Fibroblast of lung (primary cell): ENCODE measurements around the gene PPP1R12C. TPM values are rescaled to one million over a fixed set of nuclear protein-coding genes. Genes with fewer than 3 reads are reported as not detected.

ENCODE experiments used
- DNase-seq, 2 donors: peaks; one replicate each; pipeline versions ENCODE4 v3.0.0 to v3.0.0-alpha.2; 2010; ENCODE audit warnings: low read depth in 2 of 2
- H2AFZ ChIP-seq: 2 replicates; pipeline ENCODE4 v1.5.1; 2012; ENCODE audit warnings: low read length, control low read depth, inconsistent platforms
- H3K27ac ChIP-seq: 2 replicates; pipeline ENCODE4 v1.5.1; 2011; ENCODE audit warnings: low read length, control low read depth; ENCODE audit not compliant: insufficient read depth
- H3K27me3 ChIP-seq: 2 replicates; pipeline ENCODE4 v1.5.1; 2011; ENCODE audit warnings: mild to moderate bottlenecking, low read length; ENCODE audit not compliant: control insufficient read depth, insufficient read depth
- H3K36me3 ChIP-seq: 2 replicates; pipeline ENCODE4 v1.5.1; 2011; ENCODE audit warnings: low read length; ENCODE audit not compliant: control insufficient read depth, insufficient read depth
- H3K4me1 ChIP-seq: 2 replicates; pipeline ENCODE4 v1.5.1; 2011; ENCODE audit warnings: low read length; ENCODE audit not compliant: control insufficient read depth, insufficient read depth; ENCODE audit errors: extremely low read depth
- H3K4me2 ChIP-seq: 2 replicates; pipeline ENCODE4 v1.5.1; 2011; ENCODE audit warnings: low read length, control low read depth; ENCODE audit not compliant: insufficient read depth; ENCODE audit errors: extremely low read depth
- H3K4me3 ChIP-seq, 4 experiments: fragments of 200-600 bp in 1 of 4; sonication (generic) in 1 of 4; replicated peaks in 1 of 4; 2 replicates each; pipeline ENCODE4 v1.5.1; 2011 to 2016; ENCODE audit warnings: low read length in 4 of 4, low read depth in 3 of 4, mild to moderate bottlenecking in 3 of 4, control low read depth in 2 of 4, inconsistent platforms in 1 of 4, mixed read lengths in 1 of 4; ENCODE audit not compliant: insufficient read depth in 1 of 4; ENCODE audit errors: control extremely low read depth in 1 of 4
- H3K79me2 ChIP-seq: 2 replicates; pipeline ENCODE4 v1.5.1; 2012; ENCODE audit warnings: mild to moderate bottlenecking, low read length, inconsistent platforms; ENCODE audit not compliant: control insufficient read depth, insufficient read depth
- H3K9ac ChIP-seq: 2 replicates; pipeline ENCODE4 v1.5.1; 2011; ENCODE audit warnings: mild to moderate bottlenecking, low read length, control low read depth; ENCODE audit not compliant: insufficient read depth
- H3K9me3 ChIP-seq: 2 replicates; pipeline ENCODE4 v1.5.1; 2012; ENCODE audit warnings: low read depth, low read length; ENCODE audit not compliant: control insufficient read depth, insufficient read depth
- H4K20me1 ChIP-seq: 2 replicates; pipeline ENCODE4 v1.5.1; 2011; ENCODE audit warnings: low read length; ENCODE audit not compliant: control insufficient read depth, insufficient read depth; ENCODE audit errors: extremely low read depth
- EZH2 ChIP-seq: IDR thresholded peaks from 2 replicates; pipeline ENCODE4 v1.5.1; 2012; ENCODE audit warnings: low read length, control low read depth, mild to moderate bottlenecking; ENCODE audit errors: missing control alignments
- polyA plus RNA-seq, 2 donors: library from polyadenylated mRNA; depleted of rRNA in 1 of 2; stranded (reverse) in 1 of 2; unstranded in 1 of 2; fragments of >200 nt; gene quantifications; 2 replicates each; pipeline ENCODE4 v1.2.1, GENCODE V29; 2011 to 2012; ENCODE audit warnings: missing spikeins in 1 of 2
- total RNA-seq: library from RNA; depleted of rRNA; stranded (reverse); fragments of >200 nt; gene quantifications from 2 replicates; pipeline ENCODE4 v1.2.1, GENCODE V29; 2014
- TF ChIP-seq, protein P1 (sequence below), 2 donors: IDR thresholded peaks in 1 of 2; conservative IDR thresholded peaks in 1 of 2; 1 replicate in 1 of 2; 2 replicates in 1 of 2; pipeline ENCODE4 v1.5.1; 2011 to 2012; ENCODE audit warnings: low read length in 2 of 2, control low read depth in 1 of 2, inconsistent platforms in 1 of 2, low read depth in 1 of 2, mild to moderate bottlenecking in 1 of 2

Gene PPP1R12C
- total and polyA plus RNA-seq, 2 donors (not counting 1 experiment from before 2014, with no cell fraction given): 26.0 to 32.9 TPM

DNA sequence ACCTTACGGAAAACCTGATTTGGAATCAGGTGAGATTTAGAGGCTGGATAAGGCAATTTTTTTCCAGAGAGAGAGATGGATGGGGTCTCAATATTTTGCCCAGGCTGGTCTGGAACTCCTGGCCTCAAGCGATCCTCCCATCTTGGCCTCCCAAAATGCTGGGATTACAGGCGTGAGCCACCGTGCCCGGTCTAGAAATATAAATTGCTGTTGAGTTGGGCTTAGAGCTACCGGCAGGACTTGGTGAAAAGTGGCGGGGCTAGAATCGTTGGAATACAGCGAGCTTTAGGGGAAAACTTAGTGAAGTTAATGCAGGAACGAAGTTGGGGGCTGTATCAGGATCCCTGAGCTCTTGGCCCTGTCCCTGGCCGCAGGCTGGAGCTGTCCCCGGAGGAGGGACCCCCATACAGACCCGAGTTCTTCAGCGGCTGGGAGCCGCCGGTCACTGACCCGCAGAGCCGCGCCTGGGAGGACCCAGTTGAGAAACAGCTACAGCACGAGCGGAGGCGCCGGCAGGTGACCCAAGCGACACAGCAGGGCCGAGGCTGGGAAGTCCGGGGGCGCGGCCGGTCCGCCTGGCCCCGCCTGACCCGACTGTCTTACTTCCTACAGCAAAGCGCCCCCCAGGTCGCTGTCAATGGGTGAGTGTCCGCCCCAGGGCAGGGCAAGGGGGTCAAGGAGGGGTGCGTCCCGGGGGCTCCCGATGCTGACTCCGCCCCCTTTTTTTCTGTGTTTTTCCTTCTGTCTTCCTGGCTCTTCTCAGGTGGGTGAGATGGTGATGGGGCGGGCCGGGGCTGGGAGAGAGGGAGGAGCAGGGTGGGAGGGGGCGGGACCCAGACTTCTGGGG, 34.2 kb downstream of the PPP1R12C start:
- no peaks in the 10 kb centered on the region for H3K36me3 ChIP-seq
- no peaks in the 10 kb centered on the region for H3K9me3 ChIP-seq
- DNase-seq: no peak
- no peak overlapping the region for H3K4me3 ChIP-seq
- H3K79me2 ChIP-seq: no peaks in the 10 kb centered on the region
- H3K4me2 ChIP-seq: no peak overlapping the region
- H3K27ac ChIP-seq: no peak overlapping the region
- TF ChIP-seq, protein P1, sequence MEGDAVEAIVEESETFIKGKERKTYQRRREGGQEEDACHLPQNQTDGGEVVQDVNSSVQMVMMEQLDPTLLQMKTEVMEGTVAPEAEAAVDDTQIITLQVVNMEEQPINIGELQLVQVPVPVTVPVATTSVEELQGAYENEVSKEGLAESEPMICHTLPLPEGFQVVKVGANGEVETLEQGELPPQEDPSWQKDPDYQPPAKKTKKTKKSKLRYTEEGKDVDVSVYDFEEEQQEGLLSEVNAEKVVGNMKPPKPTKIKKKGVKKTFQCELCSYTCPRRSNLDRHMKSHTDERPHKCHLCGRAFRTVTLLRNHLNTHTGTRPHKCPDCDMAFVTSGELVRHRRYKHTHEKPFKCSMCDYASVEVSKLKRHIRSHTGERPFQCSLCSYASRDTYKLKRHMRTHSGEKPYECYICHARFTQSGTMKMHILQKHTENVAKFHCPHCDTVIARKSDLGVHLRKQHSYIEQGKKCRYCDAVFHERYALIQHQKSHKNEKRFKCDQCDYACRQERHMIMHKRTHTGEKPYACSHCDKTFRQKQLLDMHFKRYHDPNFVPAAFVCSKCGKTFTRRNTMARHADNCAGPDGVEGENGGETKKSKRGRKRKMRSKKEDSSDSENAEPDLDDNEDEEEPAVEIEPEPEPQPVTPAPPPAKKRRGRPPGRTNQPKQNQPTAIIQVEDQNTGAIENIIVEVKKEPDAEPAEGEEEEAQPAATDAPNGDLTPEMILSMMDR (conservative IDR thresholded peaks at IDR 0.05 in 1 of 2, IDR thresholded peaks at IDR 0.05 in 1 of 2; ENCODE audit: low read depth in 1 of 2, low read length in 2 of 2): no peak
- TF ChIP-seq EZH2: no peak
- peaks cover 2% of the 10 kb centered on the region for H4K20me1 ChIP-seq
- H2AFZ ChIP-seq: no peak overlapping the region
- H3K9ac ChIP-seq: no peak overlapping the region
- H3K4me1 ChIP-seq: peaks cover 8% of the 10 kb centered on the region
- H3K27me3 ChIP-seq: peaks cover 31% of the 10 kb centered on the region

DNA sequence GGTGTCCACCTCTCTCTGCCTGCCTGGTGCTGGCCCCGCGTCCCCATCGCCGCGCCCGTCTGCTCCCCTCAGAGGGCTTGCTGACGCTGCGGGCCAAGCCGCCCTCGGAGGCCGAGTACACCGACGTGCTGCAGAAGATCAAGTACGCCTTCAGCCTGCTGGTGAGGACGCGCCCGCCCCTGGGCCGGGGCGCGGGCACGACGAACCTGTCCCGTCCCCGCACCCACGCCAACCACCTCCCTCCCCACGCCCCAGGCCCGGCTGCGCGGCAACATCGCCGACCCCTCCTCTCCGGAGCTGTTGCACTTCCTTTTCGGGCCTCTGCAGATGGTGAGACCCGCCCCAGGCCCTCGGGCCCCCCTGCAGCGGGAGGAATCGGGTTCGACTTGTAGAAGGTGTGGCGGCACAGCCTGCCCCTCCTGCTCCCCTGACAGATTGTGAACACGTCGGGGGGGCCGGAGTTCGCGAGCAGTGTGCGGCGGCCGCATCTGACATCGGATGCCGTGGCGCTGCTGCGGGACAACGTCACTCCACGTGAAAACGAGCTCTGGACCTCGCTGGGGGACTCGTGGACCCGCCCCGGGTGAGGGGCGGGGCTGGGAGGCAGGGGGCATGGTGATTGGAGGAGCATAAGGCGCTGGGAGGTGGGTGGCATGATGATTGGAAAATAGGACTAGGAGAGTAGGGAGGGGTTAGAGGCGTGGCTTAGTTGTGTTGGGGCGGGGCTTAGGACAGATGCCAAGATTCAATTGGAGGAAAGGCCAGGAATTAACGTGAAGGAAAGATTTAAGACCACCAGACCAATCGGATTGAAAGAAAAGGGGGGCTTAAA, 35.2 kb downstream of the PPP1R12C start:
- Histone ChIP-seq H3K79me2 (no peaks in the 10 kb centered on the region), H3K4me1 (no peaks in the 10 kb centered on the region), H3K27me3 (peaks cover 31% of the 10 kb centered on the region), H2AFZ (no peak overlapping the region), H3K27ac (no peak overlapping the region), H3K4me3 (no peak overlapping the region), H3K36me3 (no peaks in the 10 kb centered on the region), H4K20me1 (peaks cover 2% of the 10 kb centered on the region), H3K4me2 (no peak overlapping the region), H3K9me3 (no peaks in the 10 kb centered on the region), H3K9ac (no peak overlapping the region)
- DNase-seq: peak; percentile 34
- peak; percentile 79 for TF ChIP-seq EZH2
- TF ChIP-seq, protein P1 (conservative IDR thresholded peaks at IDR 0.05 in 1 of 2, IDR thresholded peaks at IDR 0.05 in 1 of 2; ENCODE audit: low read depth in 1 of 2, low read length in 2 of 2): no peak

DNA sequence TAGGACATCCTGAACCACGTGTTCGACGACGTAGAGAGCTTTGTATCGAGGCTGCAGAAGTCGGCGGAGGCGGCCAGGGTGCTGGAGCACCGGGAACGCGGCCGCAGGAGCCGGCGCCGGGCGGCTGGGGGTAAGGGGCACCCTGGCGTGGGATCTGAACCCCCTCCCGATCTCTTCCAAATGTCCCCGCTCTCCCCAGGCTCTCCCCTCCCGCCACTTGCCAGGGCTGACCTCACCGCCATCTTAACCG, 35.7 kb downstream of the PPP1R12C start:
- no peak for DNase-seq
- Histone ChIP-seq H2AFZ (no peak overlapping the region), H3K9me3 (no peaks in the 10 kb centered on the region), H3K4me3 (no peak overlapping the region), H3K4me1 (no peaks in the 10 kb centered on the region), H3K4me2 (no peak overlapping the region), H3K27ac (no peak overlapping the region), H4K20me1 (peaks cover 2% of the 10 kb centered on the region), H3K36me3 (no peaks in the 10 kb centered on the region), H3K9ac (no peak overlapping the region), H3K79me2 (no peaks in the 10 kb centered on the region), H3K27me3 (peaks cover 31% of the 10 kb centered on the region)
- no peak for TF ChIP-seq EZH2
- TF ChIP-seq, protein P1 (conservative IDR thresholded peaks at IDR 0.05 in 1 of 2, IDR thresholded peaks at IDR 0.05 in 1 of 2; ENCODE audit: low read depth in 1 of 2, low read length in 2 of 2): no peak
